Gastroesophageal sphincter (tissue), 3 donors: ENCODE data around the gene GCHFR.

Experiments
- POLR2A ChIP-seq, 2 donors: fragments of 450-650 bp; IDR thresholded peaks; one replicate each; pipeline ENCODE4 v1.6.1; 2017; ENCODE audit warnings: antibody characterized with exemption in 2 of 2, mild to moderate bottlenecking in 2 of 2, moderate library complexity in 1 of 2
- POLR2AphosphoS5 ChIP-seq: sonication (generic); formaldehyde crosslinking; IDR thresholded peaks from one replicate; pipeline ENCODE4 v1.6.1; 2017; ENCODE audit warnings: antibody characterized with exemption
- TF ChIP-seq, protein P1 (sequence below), 4 experiments: fragments of 200-600 bp in 2 of 4; fragments of 450-650 bp in 2 of 4; sonication (generic) in 1 of 4; IDR thresholded peaks; one replicate each; pipeline ENCODE4 v1.5.1; 2017 to 2019; ENCODE audit warnings: antibody characterized with exemption in 4 of 4, mild to moderate bottlenecking in 2 of 4, moderate library complexity in 2 of 4

DNA sequence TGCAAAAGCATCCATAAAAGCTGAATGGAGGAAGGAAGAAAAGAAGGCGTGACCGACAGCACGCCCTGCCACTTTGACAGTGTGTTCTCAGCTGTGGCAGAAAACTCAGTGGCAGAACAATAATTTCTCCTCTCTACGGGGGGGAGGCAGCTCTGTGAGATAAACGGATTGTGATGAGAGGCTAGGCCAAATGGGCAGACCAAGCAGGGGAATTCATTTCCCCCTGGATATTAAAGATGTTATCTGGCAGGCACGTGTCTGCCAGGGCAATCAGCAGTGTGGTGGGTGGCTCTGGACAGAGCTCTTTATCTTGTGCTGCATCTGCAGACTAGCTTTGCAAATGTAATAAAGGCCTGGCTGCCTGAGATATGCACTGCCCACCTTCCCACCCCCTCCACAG, 6.9 kb upstream of the GCHFR start:
- TF ChIP-seq, protein P1, sequence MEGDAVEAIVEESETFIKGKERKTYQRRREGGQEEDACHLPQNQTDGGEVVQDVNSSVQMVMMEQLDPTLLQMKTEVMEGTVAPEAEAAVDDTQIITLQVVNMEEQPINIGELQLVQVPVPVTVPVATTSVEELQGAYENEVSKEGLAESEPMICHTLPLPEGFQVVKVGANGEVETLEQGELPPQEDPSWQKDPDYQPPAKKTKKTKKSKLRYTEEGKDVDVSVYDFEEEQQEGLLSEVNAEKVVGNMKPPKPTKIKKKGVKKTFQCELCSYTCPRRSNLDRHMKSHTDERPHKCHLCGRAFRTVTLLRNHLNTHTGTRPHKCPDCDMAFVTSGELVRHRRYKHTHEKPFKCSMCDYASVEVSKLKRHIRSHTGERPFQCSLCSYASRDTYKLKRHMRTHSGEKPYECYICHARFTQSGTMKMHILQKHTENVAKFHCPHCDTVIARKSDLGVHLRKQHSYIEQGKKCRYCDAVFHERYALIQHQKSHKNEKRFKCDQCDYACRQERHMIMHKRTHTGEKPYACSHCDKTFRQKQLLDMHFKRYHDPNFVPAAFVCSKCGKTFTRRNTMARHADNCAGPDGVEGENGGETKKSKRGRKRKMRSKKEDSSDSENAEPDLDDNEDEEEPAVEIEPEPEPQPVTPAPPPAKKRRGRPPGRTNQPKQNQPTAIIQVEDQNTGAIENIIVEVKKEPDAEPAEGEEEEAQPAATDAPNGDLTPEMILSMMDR (IDR thresholded peaks at IDR 0.05): no peak
- TF ChIP-seq POLR2A (IDR thresholded peaks at IDR 0.05) (no peak), POLR2AphosphoS5 (no peak)
